T-helper 2 cell treated with Interferon-gamma antibody and Interleukin-4, amounts not matched to agents 100 ng/mL and 5 ng/mL, for 36 hours (primary cell): ENCODE results near the gene VSIG10L2. TPM values are rescaled to one million over a fixed set of nuclear protein-coding genes. Genes with fewer than 3 reads are reported as not detected.
"Not testable (repeated sequence)": the region's sequence is repeated elsewhere in the genome, so short reads cannot be mapped to it uniquely, and the experiment has no call there.

ENCODE experiments used
- intact Hi-C: fragments of 100-400 bp; cut with micrococcal nuclease; formaldehyde crosslinking; loops from one replicate; pipeline ENCODE4 v1.15.1; 2023
- total RNA-seq: library from RNA; stranded (reverse); gene quantifications from 2 replicates; pipeline ENCODE4 v1.2.3, GENCODE V29; 2022

VSIG10L2 gene
- total RNA-seq: not detected in 2 replicates

GRCh38 chr11:125945797-125946520, at the start of gene VSIG10L2:
VSIG10L2 (plus strand) TSS chr11:125946044; CDS start chr11:125946056, 12 bp downstream.
- intact Hi-C loops: no loop called here

GRCh38 chr11:125901872-125902271, 44.0 kb upstream of the VSIG10L2 start:
- intact Hi-C loops: loop anchor here (2.0 to 5.0 kb wide), 2 partner anchors 160 to 791 kb away; partner anchors contain the start of genes CDON and TMEM218

- intact Hi-C loops: loop anchor here (2.0 to 5.0 kb wide), 2 partner anchors 160 to 792 kb away; partner anchors contain the start of genes CDON and TMEM218
Observed at GRCh38 chr11:125902277-125902926, 43.4 kb upstream of the VSIG10L2 start.

- intact Hi-C loops: loop anchor here (1.0 to 5.0 kb wide), 6 partner anchors 16 to 792 kb away; partner anchors contain the start of genes CDON, CHEK1, FAM118B and HYLS1
Observed at GRCh38 chr11:125902927-125903710, 42.7 kb upstream of the VSIG10L2 start, which contains the start of gene PUS3. PUS3 (minus strand) TSS chr11:125903206; CDS start chr11:125896284, 6,922 bp downstream.

- intact Hi-C loops: loop anchor here (1.0 to 5.0 kb wide), 6 partner anchors 17 to 793 kb away; partner anchors contain the start of genes CDON, CHEK1, FAM118B and HYLS1
Observed at GRCh38 chr11:125903711-125904659, 41.9 kb upstream of the VSIG10L2 start, which contains the start of gene DDX25. DDX25 (plus strand) TSS chr11:125904508; CDS start chr11:125904518, 10 bp downstream.

GRCh38 chr11:125904678-125905077, 41.2 kb upstream of the VSIG10L2 start:
- intact Hi-C loops: loop anchor here (5.0 kb wide), 1 partner anchor 158 kb away; the partner anchor contains the start of gene CDON

- intact Hi-C loops: no loop called here
Observed at GRCh38 chr11:125910226-125910849, 35.5 kb upstream of the VSIG10L2 start.

- intact Hi-C loops: not testable (repeated sequence)
Observed at GRCh38 chr11:125914601-125915000, 31.2 kb upstream of the VSIG10L2 start.

GRCh38 chr11:125916683-125917347, 29.0 kb upstream of the VSIG10L2 start:
- intact Hi-C loops: no loop called here

GRCh38 chr11:125918140-125918840, 27.6 kb upstream of the VSIG10L2 start:
- intact Hi-C loops: no loop called here

GRCh38 chr11:125921042-125921441, 24.8 kb upstream of the VSIG10L2 start:
- intact Hi-C loops: no loop called here

GRCh38 chr11:125922156-125922555, 23.7 kb upstream of the VSIG10L2 start:
- intact Hi-C loops: no loop called here

- intact Hi-C loops: loop anchor here (1.0 kb wide), 1 partner anchor 271 kb away; no protein-coding TSS in a partner anchor
Observed at GRCh38 chr11:125923012-125923579, 22.7 kb upstream of the VSIG10L2 start.

GRCh38 chr11:125923633-125924032, 22.2 kb upstream of the VSIG10L2 start:
- intact Hi-C loops: loop anchor here (1.0 kb wide), 1 partner anchor 271 kb away; no protein-coding TSS in a partner anchor

- intact Hi-C loops: no loop called here
Observed at GRCh38 chr11:125924384-125925007, 21.3 kb upstream of the VSIG10L2 start.

GRCh38 chr11:125925247-125925740, 20.6 kb upstream of the VSIG10L2 start:
- intact Hi-C loops: no loop called here

GRCh38 chr11:125925804-125926203, 20.0 kb upstream of the VSIG10L2 start:
- intact Hi-C loops: no loop called here
